A549 (cell line): ENCODE results near the gene TSPAN3. TPM values are rescaled to one million over a fixed set of nuclear protein-coding genes. Genes with fewer than 3 reads are reported as not detected.

Source experiments
- ATAC-seq, 2 experiments: fragments of 200-7000 bp in 1 of 2; fragments of >200 bp in 1 of 2; cut with Nextera tagmentation in 1 of 2; cut with Tn5 transposase in 1 of 2; 3 replicates each; pipeline versions ENCODE4 v1.8.0 to v1.9.1; 2018 to 2020; ENCODE audit warnings: mild to moderate bottlenecking in 1 of 2, moderate library complexity in 1 of 2
- CTCF ChIA-PET: fragments of 300-600 bp; sonication (Branson Sonifier 250); formaldehyde crosslinking; extraction: SDS; loops from one replicate; lab custom pipeline; 2021; ENCODE audit warnings: antibody characterized with exemption, inconsistent platforms; lab: Yijun Ruan, JAX
- POLR2A ChIA-PET: fragments of 350-600 bp; formaldehyde crosslinking; extraction: SDS; loops from one replicate; lab custom pipeline; 2021; ENCODE audit warnings: antibody characterized with exemption, inconsistent platforms; lab: Yijun Ruan, JAX
- DNase-seq, 2 experiments: peaks; one replicate each; pipeline versions ENCODE4 v3.0.0 to v3.0.0-alpha.2; 2011 to 2016; ENCODE audit warnings: low read depth in 1 of 2, low spot score in 1 of 2
- FAIRE-seq: peaks from 2 replicates; lab custom pipeline; 2011; peaks lifted over from hg19 to GRCh38; lab: Jason Lieb, UNC
- H3K27ac ChIP-seq, 2 experiments: fragments of >200 bp; sonication (Bioruptor Twin); formaldehyde crosslinking; 3 replicates each; pipeline ENCODE4 v1.5.1; 2016 to 2017
- H3K4me1 ChIP-seq: fragments of >200 bp; sonication (Bioruptor Twin); formaldehyde crosslinking; 3 replicates; pipeline ENCODE4 v1.6.1; 2016
- H3K4me2 ChIP-seq: fragments of >200 bp; sonication (Bioruptor Twin); formaldehyde crosslinking; 3 replicates; pipeline ENCODE4 v1.6.1; 2016
- H3K4me3 ChIP-seq: fragments of >200 bp; sonication (Bioruptor Twin); formaldehyde crosslinking; 3 replicates; pipeline ENCODE4 v1.5.1; 2016
- H3K9me3 ChIP-seq: fragments of >200 bp; sonication (Bioruptor Twin); formaldehyde crosslinking; 3 replicates; pipeline ENCODE4 v1.6.1; 2016
- BHLHE40 ChIP-seq: IDR thresholded peaks from 2 replicates; pipeline ENCODE4 v1.6.1; 2012; ENCODE audit warnings: low read depth, low read length, inconsistent platforms
- CBX8 ChIP-seq: fragments of 200-600 bp; sonication (generic); IDR thresholded peaks from 2 replicates; pipeline ENCODE4 v1.6.1; 2016
- CHD2 ChIP-seq: fragments of 150-350 bp; IDR thresholded peaks from 2 replicates; pipeline ENCODE4 v1.6.1; 2014; ENCODE audit warnings: low read length; ENCODE audit not compliant: partially characterized antibody
- CHD4 ChIP-seq: fragments of 200-600 bp; sonication (generic); IDR thresholded peaks from 2 replicates; pipeline ENCODE4 v1.6.1; 2016; ENCODE audit warnings: antibody characterized with exemption, mild to moderate bottlenecking, borderline replicate concordance
- EP300 ChIP-seq, 2 experiments: fragments of >200 bp; sonication (Bioruptor Twin); formaldehyde crosslinking; IDR thresholded peaks; 2 replicates in 1 of 2; 3 replicates in 1 of 2; pipeline ENCODE4 v1.6.1; 2016 to 2017
- ESRRA ChIP-seq: fragments of 150-350 bp; IDR thresholded peaks from 2 replicates; pipeline ENCODE4 v1.6.1; 2014; ENCODE audit warnings: mild to moderate bottlenecking, low read length, borderline replicate concordance
- FOSL2 ChIP-seq, 2 experiments: fragments of 450-650 bp in 1 of 2; fragments of >200 bp in 1 of 2; sonication (Bioruptor Twin) in 1 of 2; formaldehyde crosslinking; IDR thresholded peaks; 2 replicates each; pipeline versions ENCODE4 v1.5.0 to v1.6.1; 2016 to 2020; ENCODE audit warnings: mild to moderate bottlenecking in 1 of 2, moderate library complexity in 1 of 2
- HMGXB4 ChIP-seq: fragments of 250-450 bp; sonication (Bioruptor Pico); IDR thresholded peaks from 2 replicates; pipeline ENCODE4 v1.5.0; 2021; ENCODE audit warnings: mild to moderate bottlenecking, moderate library complexity, borderline replicate concordance
- MAX ChIP-seq: IDR thresholded peaks from 2 replicates; pipeline ENCODE4 v1.6.1; 2012
- MAZ ChIP-seq: fragments of 150-350 bp; IDR thresholded peaks from 2 replicates; pipeline ENCODE4 v1.6.1; 2014; ENCODE audit warnings: antibody characterized with exemption, low read depth, low read length, borderline replicate concordance
- MYC ChIP-seq: IDR thresholded peaks from 2 replicates; pipeline ENCODE4 v1.6.1; 2012; ENCODE audit warnings: mild to moderate bottlenecking, inconsistent platforms, low read length, improper control_type of control experiment, borderline replicate concordance
- NR3C1 ChIP-seq: fragments of >200 bp; sonication (Bioruptor Twin); formaldehyde crosslinking; IDR thresholded peaks from 3 replicates; pipeline ENCODE4 v1.6.1; 2017
- POLR2A ChIP-seq: IDR thresholded peaks from 2 replicates; pipeline ENCODE4 v1.6.1; 2012; ENCODE audit warnings: mild to moderate bottlenecking, low read length
- RARB ChIP-seq: fragments of 250-450 bp; sonication (Bioruptor Pico); IDR thresholded peaks from 2 replicates; pipeline ENCODE4 v1.8.0; 2021; ENCODE audit warnings: mild to moderate bottlenecking, moderate library complexity
- RCOR1 ChIP-seq: fragments of 150-350 bp; IDR thresholded peaks from 2 replicates; pipeline ENCODE4 v1.6.1; 2014; ENCODE audit warnings: antibody characterized with exemption, low read length, low read depth
- REST ChIP-seq: fragments of 200-600 bp; sonication (generic); IDR thresholded peaks from 2 replicates; pipeline ENCODE4 v1.6.1; 2016; ENCODE audit warnings: antibody characterized with exemption, mild to moderate bottlenecking, moderate library complexity
- RFX5 ChIP-seq: fragments of 450-650 bp; IDR thresholded peaks from 2 replicates; pipeline ENCODE4 v1.7.1; 2014; ENCODE audit warnings: antibody characterized with exemption, mild to moderate bottlenecking, moderate library complexity
- SREBF2 ChIP-seq: fragments of 450-650 bp; IDR thresholded peaks from 2 replicates; pipeline ENCODE4 v1.6.1; 2014; ENCODE audit warnings: mild to moderate bottlenecking, moderate library complexity
- ZC3H11A ChIP-seq: fragments of 450-650 bp; IDR thresholded peaks from 2 replicates; pipeline ENCODE4 v1.6.1; 2014; ENCODE audit warnings: antibody characterized with exemption, mild to moderate bottlenecking
- ZSCAN20 ChIP-seq: fragments of 250-450 bp; sonication (Bioruptor Pico); IDR thresholded peaks from 2 replicates; pipeline ENCODE4 v1.8.0; 2022; ENCODE audit warnings: mild to moderate bottlenecking, moderate library complexity
- WGBS: methylation state at CpG from one replicate; pipeline ENCODE4 v1.1.6; 2017; ENCODE audit errors: missing lambda C conversion rate; 5-methylcytosine and 5-hydroxymethylcytosine counted together
- polyA plus RNA-seq, 4 experiments: library from polyadenylated mRNA; depleted of rRNA in 3 of 4; stranded (reverse); fragments of >200 nt; fragmentation: RNase III in 1 of 4; extraction: RNeasy Plus Mini Kit Qiagen cat#74134 plus additional on column Dnase treatment in 1 of 4; gene quantifications; 2 replicates in 3 of 4; 3 replicates in 1 of 4; pipeline ENCODE4 v1.2.3, GENCODE V29; 2011 to 2017

Gene TSPAN3
- polyA plus RNA-seq, 2 of the 4 experiments (the other 2 are of a cell fraction) = 362 to 636 TPM

GRCh38 chr15:77017761-77018720 lies 52.9 kb downstream of the TSPAN3 start:
- Histone ChIP-seq H3K9me3 (no peaks in the 10 kb centered on the region), H3K4me3 (no peak overlapping the region), H3K27ac (no peak overlapping the region), H3K4me1 (no peaks in the 10 kb centered on the region), H3K4me2 (no peak overlapping the region)
- no peak for TF ChIP-seq NR3C1
- TF ChIP-seq EP300 (IDR thresholded peaks at IDR 0.05) = no peak
- no peak for TF ChIP-seq ZC3H11A
- TF ChIP-seq MYC = no peak
- TF ChIP-seq ZSCAN20 (CRISPR knock-in tag) = no peak
- TF ChIP-seq REST = no peak
- TF ChIP-seq MAX = no peak
- WGBS = 65% methylated on average over 20 of the region's 20 CpGs
- ChIA-PET POLR2A (no interaction called here), CTCF (interaction anchor here (0.9 to 2.9 kb wide), 6 partner anchors 8 to 615 kb away, joined by 3 to 11 read pairs (median 4); no protein-coding TSS in a partner anchor)
- no peak for ATAC-seq
- DNase-seq = no peak
- FAIRE-seq = no peak

DNA sequence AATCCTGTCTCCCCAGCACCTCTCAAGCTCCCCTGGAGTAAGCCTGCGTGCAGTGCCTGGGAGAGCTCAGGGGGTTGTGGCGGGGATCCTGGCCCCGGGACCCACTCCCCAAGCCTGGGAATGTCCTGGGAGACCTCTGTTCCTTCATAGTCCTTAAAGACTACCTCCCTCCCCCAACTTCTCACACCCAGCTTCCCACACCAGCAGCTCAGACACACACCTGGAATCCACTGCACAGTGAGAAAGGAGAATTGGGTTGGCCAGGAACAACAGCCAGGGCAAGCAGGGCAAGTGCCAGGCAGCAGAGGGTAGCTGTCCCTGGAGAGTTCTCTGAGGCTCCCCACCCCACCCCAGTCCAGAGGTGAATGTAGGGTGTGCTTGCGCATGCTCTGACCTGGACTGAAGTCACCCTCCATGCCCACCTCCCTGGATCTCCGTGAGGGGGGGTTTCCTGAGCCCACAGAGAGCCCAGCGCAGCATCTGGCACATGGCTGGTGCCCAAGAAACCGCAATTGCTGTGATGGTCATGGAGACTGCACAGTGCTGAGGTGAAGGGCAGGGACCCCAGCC lies 53.7 kb downstream of the TSPAN3 start:
- no peak for ATAC-seq
- TF ChIP-seq RFX5 = no peak
- Histone ChIP-seq H3K4me1 (no peaks in the 10 kb centered on the region), H3K9me3 (no peaks in the 10 kb centered on the region), H3K27ac (no peak overlapping the region), H3K4me3 (no peak overlapping the region), H3K4me2 (no peak overlapping the region)
- FAIRE-seq = no peak
- no peak for DNase-seq
- POLR2A ChIA-PET = no interaction called here
- WGBS = 70% methylated on average over 7 of the region's 7 CpGs
- CTCF ChIA-PET = interaction anchor here (0.7 to 1.8 kb wide), 8 partner anchors 7 to 616 kb away, joined by 3 to 6 read pairs (median 3); no protein-coding TSS in a partner anchor

DNA sequence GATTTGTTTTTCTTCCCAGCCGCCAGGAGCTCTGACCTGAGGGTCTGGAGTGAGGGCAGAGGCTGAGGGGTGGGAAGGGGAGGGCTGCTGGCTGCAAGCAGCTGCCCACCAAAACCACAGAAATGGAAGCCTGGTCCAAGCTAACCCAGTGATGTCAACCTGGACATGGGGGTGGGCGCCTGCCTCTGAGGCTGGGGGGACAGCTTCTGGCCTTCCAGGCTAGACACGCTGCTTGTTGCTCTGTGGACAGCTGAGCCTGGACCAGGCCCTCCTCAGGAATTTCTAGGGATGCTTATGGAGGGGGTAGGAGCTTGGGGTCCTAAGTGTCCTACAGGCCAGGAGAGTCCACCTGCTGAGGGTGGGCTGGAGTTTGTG lies 54.6 kb downstream of the TSPAN3 start:
- 100% methylated on average over 2 of the region's 3 CpGs for WGBS
- Histone ChIP-seq H3K27ac (no peak overlapping the region), H3K4me3 (no peak overlapping the region), H3K4me2 (no peak overlapping the region), H3K9me3 (no peaks in the 10 kb centered on the region), H3K4me1 (no peaks in the 10 kb centered on the region)
- TF ChIP-seq NR3C1 (no peak), BHLHE40 (no peak), HMGXB4 (no peak), CHD2 (no peak), RARB (CRISPR knock-in tag) (no peak), CBX8 (no peak), POLR2A (no peak), MAX (no peak), CHD4 (no peak), SREBF2 (no peak), RCOR1 (no peak), MAZ (no peak), ESRRA (no peak), RFX5 (no peak), FOSL2 (IDR thresholded peaks at IDR 0.05) (no peak), FOSL2 (CRISPR knock-in tag; IDR thresholded peaks at IDR 0.05) (no peak)
- FAIRE-seq (no peak), ATAC-seq (no peak), DNase-seq (no peak)
- CTCF ChIA-PET = interaction anchor here (0.7 to 1.5 kb wide), 6 partner anchors 8 to 527 kb away, joined by 3 to 4 read pairs (median 3); no protein-coding TSS in a partner anchor
- POLR2A ChIA-PET = no interaction called here
